GM21825 (cell line): Measurements from ENCODE around the gene GNA14.
"Not testable (repeated sequence)": the region's sequence is repeated elsewhere in the genome, so short reads cannot be mapped to it uniquely, and the experiment has no call there.

Experiments used
- ATAC-seq: cut with Tn5 transposase; IDR thresholded peaks from one replicate; pipeline ENCODE4 v1.9.1; 2021; ENCODE audit warnings: mild to moderate bottlenecking, moderate library complexity; ENCODE audit not compliant: unreplicated experiment

GNA14 gene

DNA sequence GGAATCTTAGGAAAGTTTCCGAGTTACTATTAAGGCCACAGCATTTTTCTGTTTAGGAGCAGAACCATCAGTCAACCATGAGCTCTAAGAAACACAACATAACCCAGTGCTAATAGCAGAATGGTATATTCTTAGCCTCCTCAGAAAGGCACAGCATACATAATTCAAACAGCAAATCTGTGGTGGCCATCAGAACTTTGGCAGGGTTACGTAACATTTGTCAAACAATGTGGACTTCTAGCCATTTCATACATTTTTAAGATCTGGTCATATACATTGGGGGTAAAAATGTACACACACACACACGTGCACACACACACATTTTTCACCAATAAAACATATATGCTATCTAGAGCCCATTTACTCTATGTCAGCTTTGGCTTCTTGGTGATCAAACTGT is 225.2 kb downstream of the GNA14 start:
- ATAC-seq, result no peak

DNA sequence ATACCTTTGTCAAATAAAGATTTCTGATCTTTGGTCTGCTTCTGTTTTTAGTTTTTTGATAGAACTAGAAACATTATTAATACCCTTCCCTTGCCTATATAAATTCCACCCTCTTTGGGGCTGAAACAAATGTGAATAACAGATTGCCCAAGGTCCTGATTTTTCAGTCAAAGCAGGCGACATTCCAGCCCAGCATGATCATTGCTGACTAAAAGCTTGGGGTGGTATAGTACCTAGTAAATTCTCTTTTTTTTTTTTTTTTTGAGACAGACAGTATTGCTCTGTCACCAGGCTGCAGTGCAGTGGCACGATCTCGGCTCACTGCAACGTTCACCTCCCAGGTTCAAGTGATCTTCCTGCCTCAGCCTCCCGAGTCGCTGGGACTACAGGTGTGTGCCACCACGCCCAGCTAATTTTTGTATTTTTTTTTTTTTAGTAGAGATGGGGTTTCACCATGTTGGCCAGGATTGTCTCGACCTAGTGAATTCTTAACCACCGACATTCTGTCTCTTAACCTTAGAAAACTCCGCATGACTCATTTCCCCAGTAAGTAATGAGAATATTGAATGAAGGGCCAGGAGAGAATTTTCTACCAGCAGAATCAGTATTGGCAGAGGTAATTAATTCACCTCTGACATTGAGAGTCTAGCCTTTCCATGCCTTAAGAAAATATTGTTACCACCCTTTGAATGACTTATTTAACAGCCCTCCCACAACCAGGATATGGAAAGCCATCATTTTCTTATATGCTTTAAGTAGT is 226.4 kb downstream of the GNA14 start:
- no peak for ATAC-seq

DNA sequence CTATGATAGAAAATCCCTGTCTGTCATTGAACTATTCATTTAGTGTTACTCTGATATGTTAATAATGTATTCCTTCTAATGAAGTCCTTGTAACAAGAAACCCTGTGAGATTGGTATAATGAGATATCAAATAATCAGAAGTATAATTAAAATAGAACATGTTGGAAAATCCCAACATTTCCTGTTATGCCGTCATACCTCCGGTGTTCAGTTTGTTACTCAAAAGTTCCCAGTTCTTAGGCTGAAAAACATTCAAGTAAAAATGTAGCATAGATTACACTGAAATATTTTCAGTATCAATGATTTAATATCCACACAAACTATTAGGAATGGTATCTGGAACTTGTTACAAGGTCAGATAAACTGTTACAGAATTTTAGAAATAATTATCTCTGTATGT is 227.5 kb downstream of the GNA14 start:
- no peak for ATAC-seq

DNA sequence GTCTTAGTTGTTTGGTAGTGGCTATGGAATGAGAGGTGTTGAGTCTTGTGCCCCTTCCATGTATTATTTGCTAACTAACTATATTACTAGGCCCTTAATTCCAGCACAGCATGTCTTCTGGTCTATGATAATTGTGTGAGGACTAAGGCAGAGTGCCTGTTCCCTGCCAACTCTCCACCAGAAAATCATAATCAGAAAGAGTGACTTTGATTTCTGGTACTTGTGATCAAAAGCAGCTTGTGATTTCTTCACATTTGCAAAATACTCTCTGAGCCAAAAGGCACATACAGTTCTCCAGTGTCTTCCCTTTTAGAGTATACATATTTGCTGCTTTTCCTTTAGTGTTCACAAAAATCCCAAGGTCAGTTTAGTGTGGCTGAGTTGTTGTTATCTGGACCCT is 229.9 kb downstream of the GNA14 start:
- ATAC-seq, result no peak

DNA sequence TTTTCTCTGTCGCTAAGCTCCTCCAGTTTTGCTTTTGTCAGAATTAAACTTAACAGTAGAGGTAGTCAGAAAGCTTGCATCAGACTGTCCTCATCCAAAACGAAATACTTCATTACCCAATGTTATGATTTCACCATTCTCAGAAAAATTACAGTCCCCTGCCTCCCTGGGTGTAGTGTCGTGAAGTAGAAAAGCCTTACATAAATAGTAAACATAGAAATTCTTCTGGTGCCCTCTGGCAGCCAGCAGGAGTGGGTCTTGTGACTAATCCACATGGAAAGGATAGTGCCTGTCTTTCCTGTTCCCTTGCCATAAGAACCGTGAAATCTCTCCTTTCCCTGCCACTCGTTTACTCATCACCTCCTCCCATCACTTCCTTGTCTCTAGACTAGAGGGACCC is 230.6 kb downstream of the GNA14 start:
- no peak for ATAC-seq

DNA sequence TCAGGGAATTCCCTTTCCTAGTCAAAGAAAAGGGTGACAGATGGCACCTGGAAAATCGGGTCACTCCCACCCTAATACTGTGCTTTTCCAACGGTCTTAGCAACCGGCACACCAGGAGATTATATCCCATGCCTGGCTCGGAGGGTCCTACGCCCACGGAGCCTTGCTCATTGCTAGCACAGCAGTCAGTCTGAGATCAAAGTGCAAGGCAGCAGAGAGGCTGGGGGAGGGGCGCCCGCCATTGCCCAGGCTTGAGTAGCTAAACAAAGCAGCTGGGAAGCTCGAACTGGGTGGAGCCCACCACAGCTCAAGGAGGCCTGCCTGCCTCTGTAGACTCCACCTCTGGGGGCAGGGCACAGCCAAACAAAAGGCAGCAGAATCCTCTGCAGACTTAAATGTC is 239.6 kb downstream of the GNA14 start:
- ATAC-seq, result not testable (repeated sequence)

DNA sequence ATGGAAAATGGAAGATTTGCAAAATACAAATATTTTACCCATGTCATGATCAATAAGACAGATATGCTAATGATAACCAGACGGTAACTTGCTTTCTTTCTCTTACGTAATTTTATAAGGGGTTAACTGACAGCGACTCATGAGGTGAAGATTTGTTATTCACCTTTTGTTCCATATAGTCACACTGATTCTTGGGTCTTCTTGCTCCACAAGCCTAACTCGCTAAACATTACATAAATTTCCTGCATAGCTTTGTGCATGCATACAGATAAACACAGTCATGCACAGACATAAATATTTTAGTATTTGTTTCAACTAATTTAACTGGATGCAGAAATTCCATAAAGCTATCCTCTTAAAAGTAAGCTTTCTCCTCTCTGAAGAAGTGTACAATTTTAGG is 244.9 kb downstream of the GNA14 start:
- ATAC-seq, result no peak

DNA sequence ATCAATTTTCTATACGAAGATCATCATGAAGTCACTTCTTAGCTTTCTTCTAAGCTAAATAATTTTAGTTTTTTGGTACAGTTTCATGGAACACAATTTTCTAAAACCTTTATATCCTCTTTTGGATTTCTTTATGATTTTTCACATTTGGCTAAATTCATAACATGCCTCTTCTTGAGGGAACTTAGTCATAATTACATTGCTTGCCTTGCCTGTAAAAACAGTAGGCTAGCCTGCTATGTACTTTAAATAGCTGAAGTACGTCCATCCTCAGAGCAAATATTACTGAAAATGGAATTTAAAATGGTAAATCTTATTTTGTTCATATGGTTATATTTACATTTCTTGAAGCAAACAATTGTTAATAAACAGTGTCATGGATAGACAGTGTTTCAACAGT is 245.8 kb downstream of the GNA14 start:
- ATAC-seq, result no peak

DNA sequence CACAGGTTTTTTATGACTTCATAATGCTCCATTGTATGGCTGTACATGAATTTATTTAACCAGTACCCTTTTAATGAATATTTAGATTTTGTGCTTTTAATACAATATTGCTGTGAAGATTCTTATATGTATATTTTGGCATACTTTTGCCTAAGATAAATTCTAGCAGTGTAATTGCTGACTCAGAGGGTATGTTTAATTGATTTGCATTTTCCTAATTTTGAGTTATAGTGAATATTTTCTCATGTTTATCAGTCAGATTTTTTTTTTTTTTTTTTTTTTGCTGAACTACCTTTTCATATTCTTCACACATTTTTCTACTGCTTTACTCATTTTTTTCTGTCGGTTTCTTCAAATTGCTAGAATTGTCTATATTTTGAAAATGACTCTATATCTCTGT is 248.2 kb downstream of the GNA14 start:
- ATAC-seq, result no peak

DNA sequence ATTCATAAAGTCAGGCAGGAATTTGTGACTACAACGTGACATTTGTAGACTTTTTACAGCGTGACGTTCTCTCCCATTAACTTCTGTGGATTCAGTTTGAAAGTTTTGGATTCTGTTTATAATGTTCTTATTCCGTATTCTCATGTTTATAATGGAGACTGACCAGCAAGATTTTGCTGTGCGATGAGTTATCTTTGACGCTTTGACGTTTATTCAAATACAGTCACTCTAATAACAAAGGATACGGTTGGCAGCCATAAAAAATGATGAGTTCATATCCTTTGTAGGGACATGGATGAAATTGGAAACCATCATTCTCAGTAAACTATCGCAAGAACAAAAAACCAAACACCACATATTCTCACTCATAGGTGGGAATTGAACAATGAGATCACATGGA is 249.5 kb downstream of the GNA14 start:
- ATAC-seq, result not testable (repeated sequence)

DNA sequence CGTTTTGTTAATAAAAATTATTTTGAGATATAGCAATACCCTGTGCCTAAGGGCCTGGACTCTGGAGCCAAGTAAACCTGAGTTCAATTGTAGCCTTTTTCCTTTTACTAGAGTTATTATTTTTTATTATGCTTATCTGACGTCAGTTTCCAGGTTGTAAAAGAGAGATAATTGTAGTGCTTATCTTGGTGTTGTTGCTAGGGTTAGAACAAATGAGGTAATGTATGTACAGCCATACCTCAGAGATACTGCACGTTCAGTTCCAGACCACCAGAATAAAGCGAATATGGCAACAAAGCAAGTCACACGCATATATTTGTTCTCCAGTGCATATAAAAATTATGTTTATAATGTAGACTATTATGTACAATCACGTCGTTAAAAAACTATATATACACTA is 255.8 kb downstream of the GNA14 start:
- ATAC-seq, result no peak

DNA sequence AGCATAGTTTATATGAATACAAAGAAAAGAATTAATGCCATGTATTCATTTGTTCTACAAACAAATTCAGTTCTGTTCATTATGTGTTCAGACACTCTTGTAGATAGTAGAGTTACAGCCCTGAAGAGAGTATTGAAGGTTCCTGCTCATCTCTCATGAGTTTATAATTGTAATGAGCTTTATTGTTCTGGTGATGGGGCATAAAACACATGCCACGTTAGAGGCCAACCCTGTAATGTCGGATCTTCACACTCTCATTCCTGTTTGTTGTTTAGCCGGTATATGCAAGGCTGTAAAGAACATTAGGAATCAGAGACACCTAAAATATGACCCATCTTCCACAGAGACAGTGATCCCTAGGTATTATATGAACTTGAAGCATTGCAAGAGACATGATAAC is 256.3 kb downstream of the GNA14 start:
- ATAC-seq, result no peak

DNA sequence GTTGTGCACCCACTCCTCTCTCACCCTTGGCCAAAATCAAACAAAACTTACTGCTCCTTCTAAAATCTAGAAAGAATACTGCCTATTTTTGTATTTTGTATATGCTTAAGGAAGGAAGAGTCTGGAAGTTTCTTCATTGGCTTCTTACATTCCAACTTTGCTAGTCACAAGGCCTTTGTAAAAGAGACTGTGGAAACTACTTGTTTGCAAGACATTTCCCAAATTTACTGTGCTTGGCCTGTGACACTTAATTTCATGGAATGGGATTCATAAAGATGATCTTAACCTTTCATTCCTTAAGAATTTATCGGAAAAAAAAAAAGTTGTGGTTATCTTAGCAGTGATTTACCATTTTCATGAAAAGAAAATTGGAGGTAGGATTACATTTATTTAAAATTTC is 261.9 kb downstream of the GNA14 start:
- no peak for ATAC-seq

DNA sequence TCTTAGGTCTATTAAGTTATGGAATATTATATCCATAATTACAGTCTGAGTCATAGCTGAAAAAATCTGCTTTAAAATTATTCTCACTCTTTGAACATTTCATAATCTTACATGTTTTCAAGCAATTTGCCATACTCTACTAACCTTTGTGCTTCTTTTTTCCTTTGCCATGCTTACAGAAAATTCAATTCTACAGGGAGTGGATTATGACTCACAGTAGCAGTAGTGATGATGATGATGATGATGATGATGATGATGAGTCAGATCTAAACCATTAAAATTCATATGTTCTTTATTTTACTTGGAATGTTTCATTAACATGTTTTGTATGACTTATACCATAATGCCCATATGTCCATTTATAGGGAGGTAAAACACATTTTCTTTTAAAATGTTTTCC is 263.7 kb downstream of the GNA14 start:
- ATAC-seq, result no peak

DNA sequence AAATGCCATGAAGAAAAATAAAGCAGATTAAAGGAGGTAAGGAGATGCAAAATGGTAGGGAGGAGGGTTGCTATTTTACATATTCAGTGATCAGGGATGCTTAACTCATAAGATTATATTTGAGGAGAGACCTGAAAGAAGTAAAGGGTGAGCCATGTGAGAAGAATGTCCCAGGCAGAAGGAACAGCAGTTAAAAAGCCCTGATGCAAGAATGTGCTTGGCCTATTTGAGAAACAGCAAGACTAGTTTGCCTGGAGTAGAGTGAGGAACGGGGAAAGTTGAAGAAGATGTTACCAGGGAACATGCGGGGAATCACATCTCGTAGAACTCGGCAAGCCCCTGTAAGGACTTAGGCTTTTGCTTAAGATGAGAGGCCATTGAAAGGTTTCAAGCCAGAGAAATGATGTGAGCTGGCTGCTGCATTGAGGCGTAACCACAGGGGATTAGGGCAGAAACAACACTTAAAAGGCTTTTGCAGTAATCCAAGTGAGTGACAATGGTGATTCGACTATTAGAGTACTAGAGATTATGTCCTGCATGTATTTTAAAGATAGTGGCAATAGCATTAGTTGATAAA is 272.1 kb downstream of the GNA14 start:
- no peak for ATAC-seq

DNA sequence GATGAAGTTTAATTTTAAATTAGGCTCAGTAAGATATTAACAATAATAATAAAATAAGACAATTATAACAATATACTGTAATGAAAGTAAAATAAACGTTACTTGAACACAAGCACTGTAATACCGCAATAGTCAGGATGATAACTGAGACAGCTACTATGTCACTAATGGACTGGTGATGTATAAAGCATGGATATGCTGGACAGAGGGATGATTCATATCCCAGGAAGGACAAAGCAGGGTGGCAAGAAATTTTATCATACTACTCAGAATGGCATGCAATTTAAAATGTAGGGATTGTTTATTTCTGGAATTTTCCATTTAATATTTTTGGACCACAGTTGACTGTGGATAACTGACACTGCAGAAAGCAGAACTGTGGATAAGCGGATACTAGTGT is 273.9 kb downstream of the GNA14 start:
- no peak for ATAC-seq
